NCI-H1694 (cell line): Measurements from ENCODE around the gene ARMH1.
A peak's percentile ranks its signal among the peaks of the same experiment; 100 is the strongest.
"Not testable (repeated sequence)": the region's sequence is repeated elsewhere in the genome, so short reads cannot be mapped to it uniquely, and the experiment has no call there.

Experiments used
- DNase-seq: peaks from one replicate; lab custom pipeline; 2025; lab: John Stamatoyannopoulos, UW

ARMH1 gene

GRCh38 chr1:44723064-44723463 lies 48.5 kb downstream of the ARMH1 start:
- DNase-seq = no peak

GRCh38 chr1:44723496-44724295 lies 49.2 kb downstream of the ARMH1 start:
- no peak for DNase-seq

GRCh38 chr1:44724296-44724954 lies 49.9 kb downstream of the ARMH1 start:
- no peak for DNase-seq

- DNase-seq = no peak
Observed at GRCh38 chr1:44724955-44725698, 50.6 kb downstream of the ARMH1 start.

- peak; percentile 97 for DNase-seq
Observed at GRCh38 chr1:44730741-44731512, 56.4 kb downstream of the ARMH1 start, which contains the start of gene RNU5D-1. RNU5D-1 (minus strand) TSS chr1:44731170.

- DNase-seq = no peak
Observed at GRCh38 chr1:44733365-44733764, 58.9 kb downstream of the ARMH1 start.

GRCh38 chr1:44733784-44734183 lies 59.3 kb downstream of the ARMH1 start:
- no peak for DNase-seq

GRCh38 chr1:44735992-44736391 lies 61.5 kb downstream of the ARMH1 start:
- no peak for DNase-seq

GRCh38 chr1:44738953-44739306 lies 64.4 kb downstream of the ARMH1 start:
- not testable (repeated sequence) for DNase-seq

- DNase-seq = peak; percentile 98
Observed at GRCh38 chr1:44739307-44740178, 65.0 kb downstream of the ARMH1 start, which contains the start of gene KIF2C. KIF2C (plus strand) TSS chr1:44739837; CDS start chr1:44739933, 96 bp downstream.

- DNase-seq = no peak
Observed at GRCh38 chr1:44740179-44740617, 65.7 kb downstream of the ARMH1 start.

GRCh38 chr1:44743211-44743610 lies 68.7 kb downstream of the ARMH1 start:
- no peak for DNase-seq

GRCh38 chr1:44747878-44748277 lies 73.4 kb downstream of the ARMH1 start:
- DNase-seq = no peak

- no peak for DNase-seq
Observed at GRCh38 chr1:44757420-44757819, 82.9 kb downstream of the ARMH1 start.

- DNase-seq = no peak
Observed at GRCh38 chr1:44759077-44759476, 84.6 kb downstream of the ARMH1 start.

- no peak for DNase-seq
Observed at GRCh38 chr1:44760876-44761275, 86.4 kb downstream of the ARMH1 start.

- DNase-seq = not testable (repeated sequence)
Observed at GRCh38 chr1:44766421-44766820, 91.9 kb downstream of the ARMH1 start.
